GM23338 (cell line): ENCODE results near the gene PCDHAC2. TPM values are rescaled to one million over a fixed set of nuclear protein-coding genes. Genes with fewer than 3 reads are reported as not detected.
A peak's percentile ranks its signal among the peaks of the same experiment; 100 is the strongest.

Source experiments
- ATAC-seq: fragments of 200-7000 bp; cut with Tn5 transposase; 3 replicates; pipeline ENCODE4 v1.9.1; 2020
- DNase-seq: peaks from one replicate; pipeline ENCODE4 v3.0.0-alpha.2; 2015; ENCODE audit warnings: low spot score
- H2AFZ ChIP-seq: fragments of 200-600 bp; sonication (generic); 2 replicates; pipeline ENCODE4 v1.8.0; 2016; ENCODE audit warnings: antibody characterized with exemption, mild to moderate bottlenecking, moderate library complexity
- H3F3A ChIP-seq: fragments of 200-600 bp; sonication (generic); replicated peaks from 2 replicates; pipeline ENCODE4 v1.8.0; 2017; ENCODE audit warnings: antibody characterized with exemption, mixed run types, low read depth
- H3K27ac ChIP-seq: fragments of 200-600 bp; sonication (generic); 2 replicates; pipeline ENCODE4 v1.6.1; 2016; ENCODE audit warnings: low read depth
- H3K27me3 ChIP-seq: fragments of 200-600 bp; sonication (generic); 2 replicates; pipeline ENCODE4 v1.8.0; 2016; ENCODE audit warnings: mild to moderate bottlenecking, mixed run types, moderate library complexity; ENCODE audit not compliant: insufficient read depth
- H3K36me3 ChIP-seq: fragments of 200-600 bp; sonication (generic); 2 replicates; pipeline ENCODE4 v1.8.0; 2016; ENCODE audit warnings: mild to moderate bottlenecking; ENCODE audit not compliant: insufficient read depth
- H3K4me1 ChIP-seq: fragments of 200-600 bp; sonication (generic); 2 replicates; pipeline ENCODE4 v1.8.0; 2016; ENCODE audit warnings: mild to moderate bottlenecking, moderate library complexity; ENCODE audit not compliant: insufficient read depth
- H3K4me2 ChIP-seq: fragments of 200-600 bp; sonication (generic); 2 replicates; pipeline ENCODE4 v1.7.1; 2017; ENCODE audit warnings: mixed run types
- H3K4me3 ChIP-seq: fragments of 200-600 bp; sonication (generic); 2 replicates; pipeline ENCODE4 v1.6.1; 2016; ENCODE audit warnings: mixed run types
- H3K79me2 ChIP-seq: fragments of 200-600 bp; sonication (generic); replicated peaks from 2 replicates; pipeline ENCODE4 v1.8.0; 2017; ENCODE audit warnings: mild to moderate bottlenecking; ENCODE audit not compliant: insufficient read depth
- H3K9me2 ChIP-seq: fragments of 200-600 bp; sonication (generic); 2 replicates; pipeline ENCODE4 v1.8.0; 2017; ENCODE audit not compliant: insufficient read depth
- H4K20me1 ChIP-seq: fragments of 200-600 bp; sonication (generic); replicated peaks from 2 replicates; pipeline ENCODE4 v1.8.0; 2017; ENCODE audit warnings: mild to moderate bottlenecking; ENCODE audit not compliant: insufficient read depth
- H3K27ac Mint-ChIP-seq: 2 replicates; pipeline ENCODE4 v1.8.0; 2020; ENCODE audit warnings: inconsistent platforms, mild to moderate bottlenecking, moderate library complexity, mixed read lengths
- H3K27me3 Mint-ChIP-seq: 3 replicates; pipeline ENCODE4 v1.8.0; 2022; ENCODE audit warnings: low read depth, mild to moderate bottlenecking, moderate library complexity, mixed read lengths, inconsistent platforms; ENCODE audit not compliant: insufficient read depth, poor library complexity
- H3K36me3 Mint-ChIP-seq: 3 replicates; pipeline ENCODE4 v1.8.0; 2021; ENCODE audit warnings: low read depth, mild to moderate bottlenecking, inconsistent platforms, moderate library complexity, mixed read lengths
- H3K4me1 Mint-ChIP-seq: 3 replicates; pipeline ENCODE4 v1.8.0; 2020; ENCODE audit warnings: mild to moderate bottlenecking, inconsistent platforms, mixed read lengths
- H3K4me3 Mint-ChIP-seq: 3 replicates; pipeline ENCODE4 v1.8.0; 2021; ENCODE audit warnings: moderate library complexity, mild to moderate bottlenecking, inconsistent platforms, mixed read lengths
- H3K9me3 Mint-ChIP-seq: 3 replicates; pipeline ENCODE4 v1.8.0; 2020; ENCODE audit warnings: moderate library complexity, mild to moderate bottlenecking, inconsistent platforms, mixed read lengths
- CREB1 ChIP-seq: fragments of 250-450 bp; sonication (Bioruptor Pico); IDR thresholded peaks from 2 replicates; pipeline ENCODE4 v1.5.0; 2020; ENCODE audit warnings: low read depth, mild to moderate bottlenecking, moderate library complexity
- CTCF ChIP-seq, 2 experiments: fragments of 200-600 bp in 1 of 2; sonication (generic) in 1 of 2; conservative IDR thresholded peaks; 2 replicates each; pipeline versions ENCODE4 v1.5.1 to v1.6.1; 2016 to 2017; ENCODE audit warnings: antibody characterized with exemption in 2 of 2, low read depth in 2 of 2, mild to moderate bottlenecking in 2 of 2, moderate library complexity in 1 of 2
- EZH2phosphoT487 ChIP-seq: fragments of 200-600 bp; sonication (generic); IDR thresholded peaks from one replicate; pipeline ENCODE4 v1.8.1; 2018; ENCODE audit warnings: antibody characterized with exemption; ENCODE audit not compliant: unreplicated experiment
- JUNB ChIP-seq: IDR thresholded peaks from one replicate; pipeline ENCODE4 v1.6.1; 2016; ENCODE audit warnings: antibody characterized with exemption; ENCODE audit not compliant: unreplicated experiment
- NANOG ChIP-seq: IDR thresholded peaks from 2 replicates; pipeline ENCODE4 v1.6.1; 2016; ENCODE audit warnings: antibody characterized with exemption, borderline replicate concordance
- POLR2AphosphoS5 ChIP-seq: IDR thresholded peaks from 2 replicates; pipeline ENCODE4 v1.6.1; 2016; ENCODE audit warnings: antibody characterized with exemption, low read depth
- STAT1 ChIP-seq: IDR thresholded peaks from one replicate; pipeline ENCODE4 v1.6.1; 2016; ENCODE audit warnings: antibody characterized with exemption; ENCODE audit not compliant: unreplicated experiment
- ZNF114 ChIP-seq: fragments of 250-450 bp; sonication (Bioruptor Pico); IDR thresholded peaks from 2 replicates; pipeline ENCODE4 v1.5.0; 2020; ENCODE audit warnings: mild to moderate bottlenecking, moderate library complexity
- ZNF331 ChIP-seq: fragments of 250-450 bp; sonication (Bioruptor Pico); IDR thresholded peaks from 2 replicates; pipeline ENCODE4 v1.5.0; 2020; ENCODE audit warnings: low read depth, mild to moderate bottlenecking, moderate library complexity
- ZNF462 ChIP-seq: fragments of 250-450 bp; sonication (Bioruptor Pico); IDR thresholded peaks from 2 replicates; pipeline ENCODE4 v1.5.0; 2020; ENCODE audit warnings: mild to moderate bottlenecking, moderate library complexity
- polyA plus RNA-seq: library from polyadenylated mRNA; unstranded; fragments of >200 nt; fragmentation: Nextera tagmentation; extraction: Ambion mirVana; gene quantifications from 2 replicates; pipeline ENCODE4 v1.2.1, GENCODE V29; 2016
- total RNA-seq: library from RNA; depleted of rRNA; stranded (reverse); fragments of >200 nt; shearing (Covaris generic); gene quantifications from 2 replicates; pipeline ENCODE4 v1.2.3, GENCODE V29; 2014
- TF ChIP-seq, protein P1 (sequence below): IDR thresholded peaks from 2 replicates; pipeline ENCODE4 v1.6.1; 2016; ENCODE audit warnings: antibody characterized with exemption

The PCDHAC2 gene
- total and polyA plus RNA-seq, 2 experiments from 2014 or later, result 1.8 to 11.8 TPM

DNA sequence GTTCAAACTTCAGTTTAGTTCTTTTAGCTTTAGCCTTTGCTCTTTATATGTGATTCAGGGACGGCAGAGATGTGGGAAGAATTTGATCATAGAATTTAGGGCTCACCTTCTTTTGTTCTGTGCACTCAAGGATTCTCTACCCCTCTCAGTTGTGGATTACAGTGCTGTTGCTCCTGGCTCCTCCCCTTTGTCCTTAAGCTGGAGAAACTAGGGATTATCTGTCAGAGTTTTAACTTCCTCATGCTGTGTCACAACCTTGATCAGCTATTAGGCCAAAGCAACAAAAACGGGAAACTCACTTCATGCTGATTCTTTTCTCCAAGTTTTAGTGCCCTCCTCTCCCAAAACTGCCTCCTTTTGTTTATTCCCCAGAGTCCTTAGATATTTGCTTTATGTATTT, 13.0 kb upstream of the PCDHAC2 start (continued):
- TF ChIP-seq EZH2phosphoT487, result no peak
- no peak for TF ChIP-seq STAT1
- no peak for TF ChIP-seq NANOG
- no peak for TF ChIP-seq POLR2AphosphoS5
- TF ChIP-seq ZNF114, result no peak
- no peak for TF ChIP-seq JUNB
- TF ChIP-seq, protein P1, sequence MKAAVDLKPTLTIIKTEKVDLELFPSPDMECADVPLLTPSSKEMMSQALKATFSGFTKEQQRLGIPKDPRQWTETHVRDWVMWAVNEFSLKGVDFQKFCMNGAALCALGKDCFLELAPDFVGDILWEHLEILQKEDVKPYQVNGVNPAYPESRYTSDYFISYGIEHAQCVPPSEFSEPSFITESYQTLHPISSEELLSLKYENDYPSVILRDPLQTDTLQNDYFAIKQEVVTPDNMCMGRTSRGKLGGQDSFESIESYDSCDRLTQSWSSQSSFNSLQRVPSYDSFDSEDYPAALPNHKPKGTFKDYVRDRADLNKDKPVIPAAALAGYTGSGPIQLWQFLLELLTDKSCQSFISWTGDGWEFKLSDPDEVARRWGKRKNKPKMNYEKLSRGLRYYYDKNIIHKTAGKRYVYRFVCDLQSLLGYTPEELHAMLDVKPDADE, result no peak
- TF ChIP-seq CTCF (conservative IDR thresholded peaks at IDR 0.05; ENCODE audit: low read depth in 2 of 2), result no peak

- Histone ChIP-seq H3K79me2 (peaks cover 2% of the 10 kb centered on the region; the same call in 1 of the 2 replicates), H3K4me3 (no peak overlapping the region), H3K27me3 (peaks cover 25% of the 10 kb centered on the region), H3K4me1 (peaks cover 14% of the 10 kb centered on the region), H3K36me3 (no peaks in the 10 kb centered on the region), H3K4me2 (no peak overlapping the region), H3K9me2 (no peaks in the 10 kb centered on the region), H3F3A (no peaks in the 10 kb centered on the region), H3K27ac (no peak overlapping the region), H2AFZ (no peak overlapping the region), H4K20me1 (0 out of 2 replicates have a peak, but pooled peaks cover 3% of the 10 kb centered on the region)
- H3K4me3 Mint-ChIP-seq, result no peak overlapping the region
- H3K27me3 Mint-ChIP-seq, result peaks cover 18% of the 10 kb centered on the region
- peaks cover 20% of the 10 kb centered on the region for H3K4me1 Mint-ChIP-seq
- H3K9me3 Mint-ChIP-seq, result no peaks in the 10 kb centered on the region
- ATAC-seq (no peak), DNase-seq (no peak)
- H3K36me3 Mint-ChIP-seq, result no peaks in the 10 kb centered on the region
- no peak for TF ChIP-seq STAT1
- H3K27ac Mint-ChIP-seq, result no peak overlapping the region
Measured at GRCh38 chr5:140962190-140962589, 4.1 kb upstream of the PCDHAC2 start.

DNA sequence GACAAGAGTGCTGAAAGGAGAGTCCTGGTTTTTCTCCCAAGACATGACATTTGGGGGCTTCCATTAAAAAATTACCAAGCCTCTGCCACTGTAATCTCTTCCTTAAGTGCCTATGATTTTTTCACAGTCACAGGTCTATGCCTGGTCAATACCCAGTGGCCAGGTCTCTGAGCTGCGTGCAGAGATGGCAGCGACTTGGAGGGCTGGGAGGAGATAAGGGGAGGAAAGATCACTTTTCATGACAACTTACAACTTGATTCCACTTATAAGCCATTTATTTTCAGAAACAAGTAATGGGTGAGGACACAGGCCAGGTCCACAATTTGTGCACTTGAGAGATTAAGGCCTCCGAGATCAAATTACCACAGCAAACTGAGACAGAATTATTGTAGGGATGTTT, 1.9 kb upstream of the PCDHAC2 start:
- Mint-ChIP-seq H3K36me3 (peaks cover 4% of the 10 kb centered on the region; the same call in 2 of the 3 replicates), H3K4me3 (peak overlapping the region; percentile 90; the same call in 2 of the 3 replicates), H3K27me3 (peaks cover 26% of the 10 kb centered on the region), H3K27ac (no peak overlapping the region), H3K4me1 (peaks cover 29% of the 10 kb centered on the region), H3K9me3 (no peaks in the 10 kb centered on the region)
- Histone ChIP-seq H3K4me2 (peak overlapping the region; percentile 99), H3F3A (no peaks in the 10 kb centered on the region), H3K4me3 (no peak overlapping the region), H3K9me2 (no peaks in the 10 kb centered on the region), H2AFZ (no peak overlapping the region), H3K4me1 (peaks cover 14% of the 10 kb centered on the region), H3K27me3 (peaks cover 43% of the 10 kb centered on the region), H4K20me1 (0 out of 2 replicates have a peak, but pooled peaks cover 3% of the 10 kb centered on the region), H3K27ac (no peak overlapping the region), H3K36me3 (no peaks in the 10 kb centered on the region), H3K79me2 (no peaks in the 10 kb centered on the region)
- TF ChIP-seq CREB1 (no peak), ZNF331 (CRISPR knock-in tag) (no peak), ZNF114 (no peak), JUNB (no peak), STAT1 (no peak), ZNF462 (CRISPR knock-in tag) (no peak), EZH2phosphoT487 (no peak)
- no peak for ATAC-seq
- DNase-seq, result no peak
